Smooth muscle cell (in vitro differentiated cells): ENCODE measurements around the gene HELB. TPM values are rescaled to one million over a fixed set of nuclear protein-coding genes. Genes with fewer than 3 reads are reported as not detected.

Experiments used
- DNase-seq: peaks from one replicate; lab custom pipeline; 2025; ENCODE audit not compliant: unreplicated experiment; lab: John Stamatoyannopoulos, UW
- H2AFZ ChIP-seq: fragments of 200-600 bp; sonication (generic); 2 replicates; pipeline ENCODE4 v1.6.0; 2016; ENCODE audit warnings: antibody characterized with exemption, low read depth, mild to moderate bottlenecking
- H3F3A ChIP-seq: fragments of 200-600 bp; sonication (generic); 2 replicates; pipeline ENCODE4 v1.6.0; 2017; ENCODE audit warnings: antibody characterized with exemption, low read depth
- H3K27ac ChIP-seq: fragments of 200-600 bp; sonication (generic); 2 replicates; pipeline ENCODE4 v1.5.1; 2016; ENCODE audit warnings: low read depth, mild to moderate bottlenecking
- H3K27me3 ChIP-seq: fragments of 200-600 bp; sonication (generic); 2 replicates; pipeline ENCODE4 v1.6.1; 2016; ENCODE audit warnings: low read depth, mild to moderate bottlenecking
- H3K36me3 ChIP-seq: fragments of 200-600 bp; sonication (generic); 2 replicates; pipeline ENCODE4 v1.5.1; 2016; ENCODE audit warnings: low read depth
- H3K4me1 ChIP-seq: fragments of 200-600 bp; sonication (generic); 2 replicates; pipeline ENCODE4 v1.5.1; 2016; ENCODE audit warnings: low read depth
- H3K4me2 ChIP-seq: fragments of 200-600 bp; sonication (generic); 2 replicates; pipeline ENCODE4 v1.6.0; 2016; ENCODE audit warnings: mild to moderate bottlenecking
- H3K4me3 ChIP-seq: fragments of 200-600 bp; sonication (generic); 2 replicates; pipeline ENCODE4 v1.5.1; 2016; ENCODE audit warnings: mild to moderate bottlenecking
- H3K79me2 ChIP-seq: fragments of 200-600 bp; sonication (generic); 2 replicates; pipeline ENCODE4 v1.6.0; 2016; ENCODE audit warnings: low read depth, mild to moderate bottlenecking
- H3K9ac ChIP-seq: fragments of 200-600 bp; sonication (generic); 2 replicates; pipeline ENCODE4 v1.6.0; 2016; ENCODE audit warnings: low read depth
- H3K9me3 ChIP-seq: fragments of 200-600 bp; sonication (generic); replicated peaks from 2 replicates; pipeline ENCODE4 v1.5.1; 2016; ENCODE audit warnings: low read depth
- H4K20me1 ChIP-seq: fragments of 200-600 bp; sonication (generic); 2 replicates; pipeline ENCODE4 v1.6.0; 2016; ENCODE audit warnings: low read depth
- CTCF ChIP-seq: fragments of 200-600 bp; sonication (generic); IDR thresholded peaks from 2 replicates; pipeline ENCODE4 v1.5.1; 2017; ENCODE audit warnings: borderline replicate concordance, mild to moderate bottlenecking, antibody characterized with exemption; ENCODE audit not compliant: insufficient read depth, poor library complexity, severe bottlenecking
- WGBS: methylation state at CpG from one replicate; pipeline ENCODE4 v1.1.7; 2016; ENCODE audit warnings: low lambda C conversion rate; 5-methylcytosine and 5-hydroxymethylcytosine counted together
- polyA plus RNA-seq: library from polyadenylated mRNA; unstranded; fragments of >200 nt; fragmentation: Nextera tagmentation; extraction: Ambion mirVana; gene quantifications from 2 replicates; pipeline ENCODE4 v1.2.1, GENCODE V29; 2016
- total RNA-seq: library from RNA; depleted of rRNA; stranded (reverse); fragments of >200 nt; gene quantifications from 2 replicates; pipeline ENCODE4 v1.2.3, GENCODE V29; 2014

The HELB gene
- total and polyA plus RNA-seq, 2 experiments from 2014 or later, result 1.9 to 5.7 TPM

GRCh38 chr12:66367015-66367667 lies 64.8 kb downstream of the HELB start:
- Histone ChIP-seq H3K27me3 (no peaks in the 10 kb centered on the region), H3K27ac (no peak overlapping the region), H3K9me3 (no peaks in the 10 kb centered on the region), H3F3A (no peaks in the 10 kb centered on the region), H4K20me1 (no peaks in the 10 kb centered on the region), H3K79me2 (no peaks in the 10 kb centered on the region), H3K4me1 (no peaks in the 10 kb centered on the region), H2AFZ (no peak overlapping the region), H3K4me3 (no peak overlapping the region), H3K36me3 (no peaks in the 10 kb centered on the region), H3K4me2 (no peak overlapping the region), H3K9ac (no peak overlapping the region)
- TF ChIP-seq CTCF, result no peak
- 54% methylated on average over 3 of the region's 3 CpGs for WGBS
- DNase-seq, result no peak

GRCh38 chr12:66371982-66372381 lies 69.7 kb downstream of the HELB start:
- no peak for TF ChIP-seq CTCF
- Histone ChIP-seq H3K36me3 (no peaks in the 10 kb centered on the region), H4K20me1 (no peaks in the 10 kb centered on the region), H3K9ac (no peak overlapping the region), H3K4me1 (no peaks in the 10 kb centered on the region), H3K4me3 (no peak overlapping the region), H3K4me2 (no peak overlapping the region), H2AFZ (no peak overlapping the region), H3K79me2 (no peaks in the 10 kb centered on the region), H3K9me3 (no peaks in the 10 kb centered on the region), H3K27ac (no peak overlapping the region), H3K27me3 (no peaks in the 10 kb centered on the region), H3F3A (no peaks in the 10 kb centered on the region)
- 54% methylated on average over 2 of the region's 2 CpGs for WGBS
- DNase-seq, result no peak

GRCh38 chr12:66375560-66375959 lies 73.3 kb downstream of the HELB start:
- Histone ChIP-seq H3F3A (no peaks in the 10 kb centered on the region), H3K79me2 (no peaks in the 10 kb centered on the region), H4K20me1 (no peaks in the 10 kb centered on the region), H3K4me2 (no peak overlapping the region), H3K9ac (no peak overlapping the region), H3K27me3 (no peaks in the 10 kb centered on the region), H3K4me1 (no peaks in the 10 kb centered on the region), H3K4me3 (no peak overlapping the region), H3K9me3 (no peaks in the 10 kb centered on the region), H3K36me3 (no peaks in the 10 kb centered on the region), H2AFZ (no peak overlapping the region), H3K27ac (no peak overlapping the region)
- no peak for DNase-seq
- TF ChIP-seq CTCF, result no peak
- 94% methylated on average over 1 of the region's 1 CpG for WGBS

- TF ChIP-seq CTCF, result no peak
- Histone ChIP-seq H3K9ac (no peak overlapping the region), H3F3A (peaks cover 4% of the 10 kb centered on the region), H3K27me3 (no peaks in the 10 kb centered on the region), H3K27ac (no peak overlapping the region), H3K9me3 (no peaks in the 10 kb centered on the region), H3K4me1 (no peaks in the 10 kb centered on the region), H4K20me1 (no peaks in the 10 kb centered on the region), H3K36me3 (no peaks in the 10 kb centered on the region), H3K4me3 (no peak overlapping the region), H3K4me2 (no peak overlapping the region), H2AFZ (no peak overlapping the region), H3K79me2 (no peaks in the 10 kb centered on the region)
- over 99% methylated on average over 6 of the region's 6 CpGs for WGBS
- DNase-seq, result no peak
These were observed 77.3 kb downstream of the HELB start for GRCh38 chr12:66379616-66380015.
